HepG2 (cell line): Measurements from ENCODE around the gene RERE. TPM values are rescaled to one million over a fixed set of nuclear protein-coding genes. Genes with fewer than 3 reads are reported as not detected.
A peak's percentile ranks its signal among the peaks of the same experiment; 100 is the strongest.

ENCODE experiments used
- ATM ChIP-seq: fragments of 450-650 bp; IDR thresholded peaks from 2 replicates; pipeline ENCODE4 v1.7.1; 2017; ENCODE audit warnings: mild to moderate bottlenecking, borderline replicate concordance
- CCDC6 ChIP-seq: sonication (generic); formaldehyde crosslinking; IDR thresholded peaks from 2 replicates; pipeline ENCODE4 v1.8.1; 2022; ENCODE audit warnings: mild to moderate bottlenecking, missing genetic modification reagents, moderate library complexity
- CSRNP1 ChIP-seq: sonication (generic); formaldehyde crosslinking; IDR thresholded peaks from 2 replicates; pipeline ENCODE4 v1.8.1; 2023; ENCODE audit warnings: mild to moderate bottlenecking, missing genetic modification reagents
- DR1 ChIP-seq: sonication (generic); formaldehyde crosslinking; IDR thresholded peaks from 2 replicates; pipeline ENCODE4 v1.8.0; 2021; ENCODE audit warnings: mild to moderate bottlenecking, missing genetic modification reagents, inconsistent platforms
- EEA1 ChIP-seq: sonication (generic); formaldehyde crosslinking; IDR thresholded peaks from 2 replicates; pipeline ENCODE4 v1.5.1; 2020; ENCODE audit warnings: mild to moderate bottlenecking, missing genetic modification reagents, borderline replicate concordance
- ELK4 ChIP-seq: sonication (generic); formaldehyde crosslinking; IDR thresholded peaks from 2 replicates; pipeline ENCODE4 v1.9.0; 2021; ENCODE audit warnings: missing genetic modification reagents, borderline replicate concordance
- GTF2F1 ChIP-seq: fragments of 150-350 bp; IDR thresholded peaks from 2 replicates; pipeline ENCODE4 v1.6.1; 2014; ENCODE audit warnings: low read length
- HBP1 ChIP-seq: IDR thresholded peaks from 2 replicates; pipeline ENCODE4 v1.6.1; 2016; ENCODE audit warnings: low read depth, control low read depth
- HOXD1 ChIP-seq: sonication (generic); formaldehyde crosslinking; IDR thresholded peaks from 2 replicates; pipeline ENCODE4 v1.5.0; 2020; ENCODE audit warnings: missing genetic modification reagents
- IKZF5 ChIP-seq: IDR thresholded peaks from 2 replicates; pipeline ENCODE4 v1.6.1; 2018; ENCODE audit warnings: missing genetic modification reagents, mild to moderate bottlenecking, missing compliant biosample characterization
- KMT2B ChIP-seq: IDR thresholded peaks from 2 replicates; pipeline ENCODE4 v1.6.1; 2016; ENCODE audit warnings: missing genetic modification reagents, missing compliant biosample characterization
- PHF8 ChIP-seq: sonication (generic); formaldehyde crosslinking; IDR thresholded peaks from 2 replicates; pipeline ENCODE4 v1.5.0; 2020; ENCODE audit warnings: missing genetic modification reagents
- POGK ChIP-seq: sonication (generic); formaldehyde crosslinking; conservative IDR thresholded peaks from 2 replicates; pipeline ENCODE4 v1.8.0; 2022; ENCODE audit warnings: mild to moderate bottlenecking, moderate library complexity, missing genetic modification reagents
- RARA ChIP-seq: IDR thresholded peaks from 2 replicates; pipeline ENCODE4 v1.6.1; 2016; ENCODE audit warnings: missing genetic modification reagents, missing compliant biosample characterization
- TAF1 ChIP-seq: sonication (generic); formaldehyde crosslinking; IDR thresholded peaks from 2 replicates; pipeline ENCODE4 v1.4.0; 2020; ENCODE audit warnings: missing genetic modification reagents
- TOE1 ChIP-seq: sonication (generic); formaldehyde crosslinking; IDR thresholded peaks from 2 replicates; pipeline ENCODE4 v1.4.0; 2020; ENCODE audit warnings: mild to moderate bottlenecking, missing genetic modification reagents
- YY1 ChIP-seq: IDR thresholded peaks from 2 replicates; pipeline ENCODE4 v1.6.1; 2011; ENCODE audit warnings: low read length, low read depth, moderate library complexity, mild to moderate bottlenecking; ENCODE audit not compliant: insufficient read depth, insufficient replicate concordance
- ZFAT ChIP-seq: sonication (generic); formaldehyde crosslinking; conservative IDR thresholded peaks from 2 replicates; pipeline ENCODE4 v1.8.1; 2023; ENCODE audit warnings: missing genetic modification reagents, inconsistent platforms
- ZNF207 ChIP-seq: fragments of 450-650 bp; IDR thresholded peaks from 2 replicates; pipeline ENCODE4 v1.6.1; 2016; ENCODE audit warnings: antibody characterized with exemption, borderline replicate concordance
- ZNF510 ChIP-seq: sonication (generic); formaldehyde crosslinking; IDR thresholded peaks from 2 replicates; pipeline ENCODE4 v1.4.0; 2020; ENCODE audit warnings: low read depth, mild to moderate bottlenecking, missing genetic modification reagents
- ZNF761 ChIP-seq: sonication (generic); formaldehyde crosslinking; conservative IDR thresholded peaks from 2 replicates; pipeline ENCODE4 v1.4.0; 2020; ENCODE audit warnings: mild to moderate bottlenecking, missing genetic modification reagents
- ZNF768 ChIP-seq: sonication (generic); formaldehyde crosslinking; IDR thresholded peaks from 2 replicates; pipeline ENCODE4 v1.4.0; 2020; ENCODE audit warnings: missing genetic modification reagents
- ZUFSP ChIP-seq: sonication (generic); formaldehyde crosslinking; IDR thresholded peaks from 2 replicates; pipeline ENCODE4 v1.9.0; 2021; ENCODE audit warnings: missing genetic modification reagents, mild to moderate bottlenecking, borderline replicate concordance
- polyA plus RNA-seq, 8 experiments: library from polyadenylated mRNA; depleted of rRNA in 3 of 8; stranded (reverse) in 7 of 8; unstranded in 1 of 8; fragments of >200 nt; fragmentation: Illumina TruSeq in 4 of 8; extraction: Trizol in 4 of 8; gene quantifications; 2 replicates each; pipeline versions ENCODE4 v1.2.1 to v1.2.3, GENCODE V29; 2011 to 2016; ENCODE audit warnings: low read depth in 4 of 8, missing spikeins in 1 of 8, mixed read lengths in 1 of 8; ENCODE audit not compliant: insufficient read depth in 1 of 8
- total RNA-seq, 5 experiments: library from RNA; depleted of rRNA; stranded (reverse); fragments of >200 nt; fragmentation: Illumina TruSeq; extraction: Trizol; gene quantifications; 2 replicates each; pipeline ENCODE4 v1.2.3, GENCODE V29; 2016; ENCODE audit warnings: low read depth in 1 of 5

RERE gene
- total and polyA plus RNA-seq, 2 of the 13 experiments (the other 11 are each of a cell fraction or from before 2014, with no cell fraction given) = 18.3 to 21.9 TPM

GRCh38 chr1:8663915-8664329 lies 153.5 kb downstream of the RERE start (continued):
- no peak for TF ChIP-seq HBP1 (CRISPR knock-in tag)
- TF ChIP-seq HOXD1 = no peak
- no peak for TF ChIP-seq ZNF768 (CRISPR knock-in tag)
- TF ChIP-seq YY1 = peak; percentile 13
- no peak for TF ChIP-seq POGK (CRISPR knock-in tag)
- no peak for TF ChIP-seq GTF2F1
- TF ChIP-seq ZUFSP (CRISPR knock-in tag) = no peak
- no peak for TF ChIP-seq EEA1
- no peak for TF ChIP-seq PHF8 (CRISPR knock-in tag)
- no peak for TF ChIP-seq ZNF510 (CRISPR knock-in tag)
- TF ChIP-seq CCDC6 (CRISPR knock-in tag) = no peak
- TF ChIP-seq ZNF761 (CRISPR knock-in tag) = no peak
- TF ChIP-seq ZFAT (CRISPR knock-in tag) = no peak
- no peak for TF ChIP-seq ATM
- no peak for TF ChIP-seq TOE1 (CRISPR knock-in tag)
- TF ChIP-seq CSRNP1 = no peak
- TF ChIP-seq TAF1 (CRISPR knock-in tag) = no peak
- peak; percentile 67 for TF ChIP-seq RARA (CRISPR knock-in tag)
- TF ChIP-seq IKZF5 = no peak
- TF ChIP-seq ZNF207 = no peak
- TF ChIP-seq DR1 = no peak
- no peak for TF ChIP-seq ELK4 (CRISPR knock-in tag)
- no peak for TF ChIP-seq KMT2B (CRISPR knock-in tag)
